Measurements from ENCODE around the gene SLK. TPM values are rescaled to one million over a fixed set of nuclear protein-coding genes. Genes with fewer than 3 reads are reported as not detected.

The SLK gene
- total and polyA plus RNA-seq, 2 donors (not counting 3 experiments of a cell fraction or from before 2014, with no cell fraction given): 4.5 to 36.0 TPM

DNA sequence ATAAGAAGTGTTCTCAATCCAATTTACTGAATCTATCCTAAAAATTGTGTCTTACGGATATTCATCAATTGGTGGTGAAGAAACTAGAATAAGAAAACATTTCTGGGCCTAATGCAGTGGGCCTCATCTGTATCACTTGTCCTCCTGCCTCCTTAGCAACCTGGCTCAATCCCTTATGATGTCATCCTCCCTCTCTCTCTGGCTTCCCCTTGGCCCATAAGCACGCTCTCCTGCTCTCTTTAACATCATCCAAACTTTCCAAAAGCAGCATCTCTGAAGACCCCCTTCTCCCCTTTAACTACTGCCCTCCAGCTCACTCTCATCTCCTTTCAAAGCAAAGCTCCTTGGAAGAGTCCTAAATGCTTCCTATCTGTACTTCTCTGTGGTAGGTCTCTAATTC is 44.3 kb upstream of the SLK start:
- no peak for TF ChIP-seq FOS (IDR thresholded peaks at IDR 0.05; ENCODE audit: borderline replicate concordance, insufficient read depth, low read length)
- no peak for TF ChIP-seq GATA2 (IDR thresholded peaks at IDR 0.05; ENCODE audit: insufficient read depth, insufficient read length, low read depth, low read length)
- TF ChIP-seq, protein P1, sequence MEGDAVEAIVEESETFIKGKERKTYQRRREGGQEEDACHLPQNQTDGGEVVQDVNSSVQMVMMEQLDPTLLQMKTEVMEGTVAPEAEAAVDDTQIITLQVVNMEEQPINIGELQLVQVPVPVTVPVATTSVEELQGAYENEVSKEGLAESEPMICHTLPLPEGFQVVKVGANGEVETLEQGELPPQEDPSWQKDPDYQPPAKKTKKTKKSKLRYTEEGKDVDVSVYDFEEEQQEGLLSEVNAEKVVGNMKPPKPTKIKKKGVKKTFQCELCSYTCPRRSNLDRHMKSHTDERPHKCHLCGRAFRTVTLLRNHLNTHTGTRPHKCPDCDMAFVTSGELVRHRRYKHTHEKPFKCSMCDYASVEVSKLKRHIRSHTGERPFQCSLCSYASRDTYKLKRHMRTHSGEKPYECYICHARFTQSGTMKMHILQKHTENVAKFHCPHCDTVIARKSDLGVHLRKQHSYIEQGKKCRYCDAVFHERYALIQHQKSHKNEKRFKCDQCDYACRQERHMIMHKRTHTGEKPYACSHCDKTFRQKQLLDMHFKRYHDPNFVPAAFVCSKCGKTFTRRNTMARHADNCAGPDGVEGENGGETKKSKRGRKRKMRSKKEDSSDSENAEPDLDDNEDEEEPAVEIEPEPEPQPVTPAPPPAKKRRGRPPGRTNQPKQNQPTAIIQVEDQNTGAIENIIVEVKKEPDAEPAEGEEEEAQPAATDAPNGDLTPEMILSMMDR (IDR thresholded peaks at IDR 0.05; ENCODE audit: extremely low read depth in 1 of 2, insufficient read depth in 1 of 2, low read depth in 1 of 2, low read length in 2 of 2): no peak
- no peak for TF ChIP-seq POLR2A (IDR thresholded peaks at IDR 0.05; ENCODE audit: low read depth, low read length)
- TF ChIP-seq JUN (IDR thresholded peaks at IDR 0.05; ENCODE audit: borderline replicate concordance, insufficient read depth, insufficient read length, low read depth): no peak
- TF ChIP-seq MAX (IDR thresholded peaks at IDR 0.05; ENCODE audit: insufficient read depth, insufficient read length): no peak
- TF ChIP-seq POLR2AphosphoS5 (IDR thresholded peaks at IDR 0.05; ENCODE audit: insufficient read depth, low read depth, low read length): no peak
- TF ChIP-seq MYC (IDR thresholded peaks at IDR 0.05; ENCODE audit: low read depth, low read length): no peak
- TF ChIP-seq EZH2 (IDR thresholded peaks at IDR 0.05; ENCODE audit: borderline replicate concordance, low read depth, low read length, severe bottlenecking): no peak
- no peaks in the 10 kb centered on the region for H3K27me3 ChIP-seq (ENCODE audit: control insufficient read depth in 2 of 2, insufficient read depth in 2 of 2, low read length in 2 of 2)
- no TSS peak for BruUV-seq (replicated peaks)
- H3K27ac ChIP-seq (ENCODE audit: insufficient read depth, low read depth, low read length): no peak overlapping the region
- FAIRE-seq (no peak), DNase-seq (ENCODE audit: low read depth, low spot score) (no peak)
- no peak overlapping the region for H3K4me2 ChIP-seq (ENCODE audit: insufficient read depth, low read length)
- dilution Hi-C loops (cut with MboI; ENCODE audit: extremely low pct_ligation_motif_present, low sequenced_read_pairs) (no loop called here), intact Hi-C loops (cut with micrococcal nuclease) (no loop called here)
- H3K4me1 ChIP-seq (ENCODE audit: control insufficient read depth, extremely low read depth, insufficient read depth, low read length): peaks cover 8% of the 10 kb centered on the region
- H3K9me3 ChIP-seq (replicated peaks; ENCODE audit: control insufficient read depth, insufficient read depth, low read length): no peaks in the 10 kb centered on the region
- CTCF ChIA-PET: interaction anchor here (1.3 kb wide), 1 partner anchor 20 kb away, joined by 3 read pairs; no protein-coding TSS in a partner anchor
- no peak overlapping the region for H2AFZ ChIP-seq (ENCODE audit: low read depth, low read length)
- POLR2A ChIA-PET: no interaction called here
- no peaks in the 10 kb centered on the region for H3K9me1 ChIP-seq (replicated peaks; ENCODE audit: control insufficient read depth, extremely low read depth, insufficient read depth, low read length)
- H4K20me1 ChIP-seq (replicated peaks; ENCODE audit: control insufficient read depth, extremely low read depth, insufficient read depth, low read length): no peaks in the 10 kb centered on the region
- no peaks in the 10 kb centered on the region for H3K36me3 ChIP-seq (ENCODE audit: control insufficient read depth in 2 of 2, extremely low read depth in 1 of 2, insufficient read depth in 2 of 2, low read length in 2 of 2)
- no peak overlapping the region for H3K4me3 ChIP-seq (replicated peaks in 1 of 3; ENCODE audit: insufficient read depth in 1 of 3, low read depth in 1 of 3, low read length in 3 of 3)
- no peak overlapping the region for H3K9ac ChIP-seq (replicated peaks; ENCODE audit: extremely low read depth, insufficient read depth, low read length)
- no peaks in the 10 kb centered on the region for H3K79me2 ChIP-seq (ENCODE audit: control insufficient read depth, insufficient read depth, low read length)

All from endothelial cell of umbilical vein (primary cell).